GM23338 (cell line): ENCODE data around the gene ACYP2.

Experiments used
- CREB1 ChIP-seq: fragments of 250-450 bp; sonication (Bioruptor Pico); IDR thresholded peaks from 2 replicates; pipeline ENCODE4 v1.5.0; 2020; ENCODE audit warnings: low read depth, mild to moderate bottlenecking, moderate library complexity
- CTCF ChIP-seq, 2 experiments: fragments of 200-600 bp in 1 of 2; sonication (generic) in 1 of 2; conservative IDR thresholded peaks; 2 replicates each; pipeline versions ENCODE4 v1.5.1 to v1.6.1; 2016 to 2017; ENCODE audit warnings: antibody characterized with exemption in 2 of 2, low read depth in 2 of 2, mild to moderate bottlenecking in 2 of 2, moderate library complexity in 1 of 2
- EZH2 ChIP-seq: fragments of 200-600 bp; sonication (generic); IDR thresholded peaks from one replicate; pipeline ENCODE4 v1.8.0; 2017; ENCODE audit warnings: antibody characterized with exemption, mild to moderate bottlenecking, low read depth; ENCODE audit not compliant: unreplicated experiment
- JUNB ChIP-seq: IDR thresholded peaks from one replicate; pipeline ENCODE4 v1.6.1; 2016; ENCODE audit warnings: antibody characterized with exemption; ENCODE audit not compliant: unreplicated experiment

DNA sequence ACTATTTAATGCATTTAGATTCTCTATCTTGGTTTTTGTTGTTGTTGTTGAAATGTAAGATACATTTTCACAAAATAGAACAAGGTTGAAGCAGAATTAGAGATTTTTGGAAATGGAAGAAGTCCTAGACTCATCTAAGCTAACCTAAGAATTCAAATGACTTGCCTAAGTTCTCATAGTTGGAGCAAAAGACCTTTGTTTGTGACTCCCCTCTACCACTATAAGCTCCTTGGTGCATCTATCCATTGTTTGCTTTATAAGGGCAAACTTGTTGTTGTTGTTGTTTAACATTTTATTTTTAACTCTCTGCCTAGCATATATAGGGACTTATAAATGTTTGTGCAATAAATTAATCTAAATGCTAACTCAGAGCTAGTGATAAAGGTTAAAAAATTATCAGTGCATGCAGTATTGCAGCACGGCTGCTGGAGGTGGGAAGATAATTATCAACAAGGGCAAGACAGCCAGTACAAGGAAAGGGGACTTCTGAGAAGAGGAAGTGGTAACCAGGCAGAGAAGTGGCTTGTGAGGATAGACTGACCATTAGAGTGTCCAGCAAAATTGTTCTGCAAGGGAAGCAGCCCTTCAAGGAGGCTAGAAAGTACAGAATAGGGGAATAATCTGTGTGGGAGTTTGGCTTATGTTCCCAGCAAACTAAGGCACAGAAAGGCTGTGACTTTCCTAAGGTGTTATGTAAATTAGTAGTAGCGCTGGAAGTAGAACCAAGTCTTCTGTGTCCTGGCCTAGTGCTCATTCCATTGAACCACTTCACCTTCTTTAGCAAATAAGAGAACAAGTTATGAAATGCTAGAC is 38.1 kb upstream of the ACYP2 start:
- TF ChIP-seq EZH2 (no peak), CTCF (conservative IDR thresholded peaks at IDR 0.05; ENCODE audit: low read depth in 2 of 2) (no peak), JUNB (no peak), CREB1 (CRISPR knock-in tag) (no peak)
